Panc1 (cell line): ENCODE results near the gene HPN.
"Not testable (repeated sequence)": the region's sequence is repeated elsewhere in the genome, so short reads cannot be mapped to it uniquely, and the experiment has no call there.

Source experiments
- POLR2AphosphoS5 ChIP-seq: IDR thresholded peaks from 2 replicates; pipeline ENCODE4 v1.6.1; 2012; ENCODE audit warnings: mild to moderate bottlenecking, low read depth, low read length, moderate library complexity
- SIN3A ChIP-seq: IDR thresholded peaks from 2 replicates; pipeline ENCODE4 v1.6.1; 2012; ENCODE audit warnings: low read depth, mild to moderate bottlenecking, low read length, moderate library complexity, borderline replicate concordance; ENCODE audit not compliant: insufficient read depth
- TCF7L2 ChIP-seq: IDR thresholded peaks from 2 replicates; pipeline ENCODE4 v1.6.1; 2011; ENCODE audit warnings: mild to moderate bottlenecking, low read depth, low read length, inconsistent platforms
- TF ChIP-seq, protein P1 (sequence below), 2 experiments: IDR thresholded peaks; 2 replicates each; pipeline ENCODE4 v1.6.1; 2011 to 2012; ENCODE audit warnings: low read depth in 2 of 2, control low read depth in 1 of 2, low read length in 1 of 2, mild to moderate bottlenecking in 1 of 2, moderate library complexity in 1 of 2; ENCODE audit not compliant: insufficient read depth in 1 of 2
- TF ChIP-seq, protein P2 (sequence below): fragments of 450-650 bp; IDR thresholded peaks from 2 replicates; pipeline ENCODE4 v1.5.1; 2017; ENCODE audit warnings: mild to moderate bottlenecking

GRCh38 chr19:35014774-35015173, 26.7 kb upstream of the HPN start:
- TF ChIP-seq, protein P1, sequence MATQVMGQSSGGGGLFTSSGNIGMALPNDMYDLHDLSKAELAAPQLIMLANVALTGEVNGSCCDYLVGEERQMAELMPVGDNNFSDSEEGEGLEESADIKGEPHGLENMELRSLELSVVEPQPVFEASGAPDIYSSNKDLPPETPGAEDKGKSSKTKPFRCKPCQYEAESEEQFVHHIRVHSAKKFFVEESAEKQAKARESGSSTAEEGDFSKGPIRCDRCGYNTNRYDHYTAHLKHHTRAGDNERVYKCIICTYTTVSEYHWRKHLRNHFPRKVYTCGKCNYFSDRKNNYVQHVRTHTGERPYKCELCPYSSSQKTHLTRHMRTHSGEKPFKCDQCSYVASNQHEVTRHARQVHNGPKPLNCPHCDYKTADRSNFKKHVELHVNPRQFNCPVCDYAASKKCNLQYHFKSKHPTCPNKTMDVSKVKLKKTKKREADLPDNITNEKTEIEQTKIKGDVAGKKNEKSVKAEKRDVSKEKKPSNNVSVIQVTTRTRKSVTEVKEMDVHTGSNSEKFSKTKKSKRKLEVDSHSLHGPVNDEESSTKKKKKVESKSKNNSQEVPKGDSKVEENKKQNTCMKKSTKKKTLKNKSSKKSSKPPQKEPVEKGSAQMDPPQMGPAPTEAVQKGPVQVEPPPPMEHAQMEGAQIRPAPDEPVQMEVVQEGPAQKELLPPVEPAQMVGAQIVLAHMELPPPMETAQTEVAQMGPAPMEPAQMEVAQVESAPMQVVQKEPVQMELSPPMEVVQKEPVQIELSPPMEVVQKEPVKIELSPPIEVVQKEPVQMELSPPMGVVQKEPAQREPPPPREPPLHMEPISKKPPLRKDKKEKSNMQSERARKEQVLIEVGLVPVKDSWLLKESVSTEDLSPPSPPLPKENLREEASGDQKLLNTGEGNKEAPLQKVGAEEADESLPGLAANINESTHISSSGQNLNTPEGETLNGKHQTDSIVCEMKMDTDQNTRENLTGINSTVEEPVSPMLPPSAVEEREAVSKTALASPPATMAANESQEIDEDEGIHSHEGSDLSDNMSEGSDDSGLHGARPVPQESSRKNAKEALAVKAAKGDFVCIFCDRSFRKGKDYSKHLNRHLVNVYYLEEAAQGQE (IDR thresholded peaks at IDR 0.05; ENCODE audit: insufficient read depth in 1 of 2, low read depth in 2 of 2, low read length in 1 of 2): not testable (repeated sequence)
- TF ChIP-seq, protein P2, sequence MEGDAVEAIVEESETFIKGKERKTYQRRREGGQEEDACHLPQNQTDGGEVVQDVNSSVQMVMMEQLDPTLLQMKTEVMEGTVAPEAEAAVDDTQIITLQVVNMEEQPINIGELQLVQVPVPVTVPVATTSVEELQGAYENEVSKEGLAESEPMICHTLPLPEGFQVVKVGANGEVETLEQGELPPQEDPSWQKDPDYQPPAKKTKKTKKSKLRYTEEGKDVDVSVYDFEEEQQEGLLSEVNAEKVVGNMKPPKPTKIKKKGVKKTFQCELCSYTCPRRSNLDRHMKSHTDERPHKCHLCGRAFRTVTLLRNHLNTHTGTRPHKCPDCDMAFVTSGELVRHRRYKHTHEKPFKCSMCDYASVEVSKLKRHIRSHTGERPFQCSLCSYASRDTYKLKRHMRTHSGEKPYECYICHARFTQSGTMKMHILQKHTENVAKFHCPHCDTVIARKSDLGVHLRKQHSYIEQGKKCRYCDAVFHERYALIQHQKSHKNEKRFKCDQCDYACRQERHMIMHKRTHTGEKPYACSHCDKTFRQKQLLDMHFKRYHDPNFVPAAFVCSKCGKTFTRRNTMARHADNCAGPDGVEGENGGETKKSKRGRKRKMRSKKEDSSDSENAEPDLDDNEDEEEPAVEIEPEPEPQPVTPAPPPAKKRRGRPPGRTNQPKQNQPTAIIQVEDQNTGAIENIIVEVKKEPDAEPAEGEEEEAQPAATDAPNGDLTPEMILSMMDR: not testable (repeated sequence)
- not testable (repeated sequence) for TF ChIP-seq POLR2AphosphoS5, SIN3A, TCF7L2
